K562 (cell line): ENCODE measurements around the gene IP6K3. TPM values are rescaled to one million over a fixed set of nuclear protein-coding genes. Genes with fewer than 3 reads are reported as not detected.

Source experiments
- ATAC-seq: fragments of 200-7000 bp; cut with Tn5 transposase; 3 replicates; pipeline ENCODE4 v1.9.1; 2020; ENCODE audit warnings: moderate library complexity
- BruUV-seq: library from RNA; stranded (reverse); fragments of 400-500 nt; replicated peaks from 2 replicates; lab custom pipeline; 2021; lab: Mats Ljungman, UMichigan
- CTCF ChIA-PET: fragments of 300-600 bp; formaldehyde crosslinking; extraction: SDS; loops from one replicate; lab custom pipeline; 2021; ENCODE audit warnings: low intra/inter-chr PET ratio; lab: Yijun Ruan, JAX
- POLR2A ChIA-PET: fragments of 300-600, 350-650 bp; sonication (Branson Sonifier 250); formaldehyde crosslinking; extraction: SDS; loops from one replicate; lab custom pipeline; 2021; ENCODE audit warnings: antibody characterized with exemption, inconsistent platforms; lab: Yijun Ruan, JAX
- DNase-seq, 4 experiments: peaks; one replicate each; pipeline versions ENCODE4 v3.0.0 to v3.0.0-alpha.2; 2011 to 2018; ENCODE audit warnings: low spot score in 3 of 4, mixed read lengths in 3 of 4; ENCODE audit errors: extremely low read depth in 1 of 4
- FAIRE-seq: peaks from 2 replicates; lab custom pipeline; 2011; peaks lifted over from hg19 to GRCh38; lab: Jason Lieb, UNC
- H2AFZ ChIP-seq: 2 replicates; pipeline ENCODE4 v1.6.0; 2011; ENCODE audit warnings: low read depth, low read length, control low read depth, inconsistent platforms
- H3K27ac ChIP-seq: fragments of 200-600 bp; 3 replicates; pipeline ENCODE4 v1.8.0; 2011; ENCODE audit warnings: low read depth, mild to moderate bottlenecking, control low read depth, inconsistent platforms, low read length, moderate library complexity, mixed read lengths; ENCODE audit errors: extremely low read depth
- H3K27me3 ChIP-seq, 2 experiments: fragments of 300-600 bp in 1 of 2; 2 replicates in 1 of 2; 3 replicates in 1 of 2; pipeline versions ENCODE4 v1.6.0 to v1.8.0; 2011; ENCODE audit warnings: inconsistent platforms in 2 of 2, low read length in 2 of 2, mild to moderate bottlenecking in 1 of 2, mixed read lengths in 1 of 2, moderate library complexity in 1 of 2; ENCODE audit not compliant: control insufficient read depth in 2 of 2, insufficient read depth in 2 of 2
- H3K36me3 ChIP-seq: fragments of 300-600 bp; 3 replicates; pipeline ENCODE4 v1.8.0; 2011; ENCODE audit warnings: mild to moderate bottlenecking, low read length, inconsistent platforms; ENCODE audit not compliant: control insufficient read depth, insufficient read depth
- H3K4me1 ChIP-seq, 2 experiments: fragments of 200-600 bp in 1 of 2; replicated peaks in 1 of 2; 2 replicates in 1 of 2; 3 replicates in 1 of 2; pipeline versions ENCODE4 v1.5.1 to v1.8.0; 2011; ENCODE audit warnings: inconsistent platforms in 2 of 2, low read length in 2 of 2, mild to moderate bottlenecking in 1 of 2, mixed read lengths in 1 of 2, moderate library complexity in 1 of 2; ENCODE audit not compliant: control insufficient read depth in 2 of 2, insufficient read depth in 2 of 2
- H3K4me2 ChIP-seq: 2 replicates; pipeline ENCODE4 v1.6.1; 2011; ENCODE audit warnings: low read length, control low read depth, inconsistent platforms, mixed read lengths; ENCODE audit not compliant: insufficient read depth
- H3K4me3 ChIP-seq: fragments of 200-600 bp; sonication (generic), shearing (Covaris generic); 2 replicates; pipeline ENCODE4 v1.5.1; 2016; ENCODE audit warnings: control low read depth, inconsistent platforms
- H3K79me2 ChIP-seq: fragments of 200-600 bp; 3 replicates; pipeline ENCODE4 v1.8.0; 2011; ENCODE audit warnings: low read length, inconsistent platforms; ENCODE audit not compliant: control insufficient read depth, insufficient read depth
- H3K9ac ChIP-seq, 2 experiments: 2 replicates each; pipeline versions ENCODE4 v1.6.0 to v1.6.1; 2011; ENCODE audit warnings: low read depth in 2 of 2, low read length in 2 of 2, control low read depth in 1 of 2, inconsistent platforms in 1 of 2, mild to moderate bottlenecking in 1 of 2, mixed read lengths in 1 of 2; ENCODE audit not compliant: insufficient read depth in 1 of 2
- H3K9me1 ChIP-seq: one replicate; pipeline ENCODE4 v1.6.0; 2011; ENCODE audit warnings: inconsistent platforms, mild to moderate bottlenecking, low read length, moderate library complexity; ENCODE audit not compliant: control insufficient read depth, insufficient read depth
- H3K9me3 ChIP-seq: replicated peaks from 2 replicates; pipeline ENCODE4 v1.5.1; 2011; ENCODE audit warnings: low read depth, low read length, inconsistent platforms; ENCODE audit not compliant: control insufficient read depth, insufficient read depth
- H4K20me1 ChIP-seq: replicated peaks from 2 replicates; pipeline ENCODE4 v1.6.1; 2011; ENCODE audit warnings: low read length, inconsistent platforms, mixed read lengths; ENCODE audit not compliant: control insufficient read depth, insufficient read depth
- ARID4B ChIP-seq: sonication (generic); formaldehyde crosslinking; IDR thresholded peaks from 2 replicates; pipeline ENCODE4 v1.8.0; 2022; ENCODE audit warnings: mild to moderate bottlenecking, missing genetic modification reagents
- ZBTB26 ChIP-seq: fragments of 450-650 bp; formaldehyde crosslinking; IDR thresholded peaks from 2 replicates; pipeline ENCODE4 v1.4.0; 2022; ENCODE audit warnings: missing genetic modification characterization
- WGBS: fragments of 100-300 bp; shearing (Covaris generic); methylation state at CpG from one replicate; pipeline ENCODE4 v1.1.6; 2016; ENCODE audit warnings: low coverage, mixed read lengths; ENCODE audit not compliant: insufficient coverage; ENCODE audit errors: missing lambda C conversion rate; 5-methylcytosine and 5-hydroxymethylcytosine counted together
- in situ Hi-C: fragments of 300-500 bp; cut with MboI; formaldehyde crosslinking; loops from 4 replicates; pipeline ENCODE4 v1.15.0; 2018; ENCODE audit warnings: inconsistent platforms, mixed read lengths
- intact Hi-C: fragments of 100-400 bp; cut with micrococcal nuclease; formaldehyde crosslinking; loops from 2 replicates; pipeline ENCODE4 v1.14.2; 2022
- polyA plus RNA-seq, 8 experiments: library from polyadenylated mRNA; depleted of rRNA in 4 of 8; stranded (reverse) in 5 of 8; unstranded in 3 of 8; fragments of >200 nt; fragmentation: Nextera tagmentation in 2 of 8; fragmentation: Illumina TruSeq in 1 of 8; extraction: Ambion mirVana in 2 of 8; extraction: Trizol in 1 of 8; gene quantifications; 2 replicates each; pipeline versions ENCODE4 v1.2.1 to v1.2.3, GENCODE V29; 2011 to 2014; ENCODE audit warnings: inconsistent platforms in 1 of 8, missing spikeins in 1 of 8
- total RNA-seq, 7 experiments: library from RNA; depleted of rRNA in 6 of 7; stranded (reverse); fragments of >200 nt in 6 of 7; fragmentation: Illumina TruSeq in 2 of 7; extraction: Trizol in 2 of 7; gene quantifications; 2 replicates each; pipeline versions ENCODE4 v1.2.1 to v1.2.3, GENCODE V29; 2011 to 2021; ENCODE audit warnings: low replicate concordance in 1 of 7

Gene IP6K3
- total and polyA plus RNA-seq, 9 of the 15 experiments (the other 6 are each of a cell fraction or from before 2014, with no cell fraction given): not detected

GRCh38 chr6:33744895-33745546, 1.7 kb downstream of the IP6K3 start:
- H2AFZ ChIP-seq: no peak overlapping the region
- no peaks in the 10 kb centered on the region for H3K79me2 ChIP-seq
- BruUV-seq: no TSS peak
- H3K9me1 ChIP-seq: peaks cover 2% of the 10 kb centered on the region
- peaks cover 6 to 11% of the 10 kb centered on the region in 2 experiments; a peak in 2 of 5 replicates for H3K4me1 ChIP-seq
- no peak overlapping the region for H3K4me3 ChIP-seq
- H3K27ac ChIP-seq: no peak overlapping the region
- FAIRE-seq (no peak), ATAC-seq (no peak), DNase-seq (no peak)
- TF ChIP-seq ZBTB26 (CRISPR knock-in tag): no peak
- 0 out of 2 replicates have a peak, but pooled peaks have one; percentile 33 for TF ChIP-seq ARID4B (CRISPR knock-in tag)
- no peaks in the 10 kb centered on the region for H3K9me3 ChIP-seq
- peaks cover 28 to 61% of the 10 kb centered on the region in 2 experiments; a peak in 4 of 5 replicates for H3K27me3 ChIP-seq
- in situ Hi-C loops (no loop called here), intact Hi-C loops (loop anchor here (1.0 kb wide), 2 partner anchors 17 to 34 kb away; partner anchors contain the start of gene UQCC2)
- CTCF ChIA-PET: interaction anchor here (0.6 to 2.1 kb wide), 6 partner anchors 17 to 1400 kb away, joined by 3 to 12 read pairs (median 6); partner anchors contain the start of gene UQCC2
- H4K20me1 ChIP-seq: peaks cover 15% of the 10 kb centered on the region; the same call in 1 of the 2 replicates
- POLR2A ChIA-PET: interaction anchor here (0.7 to 1.1 kb wide), 4 partner anchors 15 to 38 kb away, joined by 3 to 5 read pairs (median 4); partner anchors contain the start of gene UQCC2
- H3K9ac ChIP-seq: no peak overlapping the region
- no peak overlapping the region for H3K4me2 ChIP-seq
- 2% methylated on average over 11 of the region's 13 CpGs for WGBS
- H3K36me3 ChIP-seq: no peaks in the 10 kb centered on the region
